Keratinocyte (primary cell): ENCODE data around the gene RIPK1. TPM values are rescaled to one million over a fixed set of nuclear protein-coding genes. Genes with fewer than 3 reads are reported as not detected.
"Not testable (repeated sequence)": the region's sequence is repeated elsewhere in the genome, so short reads cannot be mapped to it uniquely, and the experiment has no call there.

Experiments
- DNase-seq: peaks from one replicate; pipeline ENCODE4 v3.0.0-alpha.2; 2011; ENCODE audit warnings: low read depth, missing footprints, low spot score
- FAIRE-seq: peaks from 2 replicates; lab custom pipeline; 2011; peaks lifted over from hg19 to GRCh38; lab: Jason Lieb, UNC
- H2AFZ ChIP-seq: 2 replicates; pipeline ENCODE4 v1.6.0; 2012; ENCODE audit warnings: low read length, control low read depth, inconsistent platforms; ENCODE audit not compliant: control insufficient read depth
- H3K27ac ChIP-seq: 2 replicates; pipeline ENCODE4 v1.5.1; 2011; ENCODE audit warnings: low read length; ENCODE audit not compliant: control insufficient read depth, insufficient read depth
- H3K27me3 ChIP-seq: 3 replicates; pipeline ENCODE4 v1.6.0; 2011; ENCODE audit warnings: low read length; ENCODE audit not compliant: control insufficient read depth, insufficient read depth; ENCODE audit errors: extremely low read depth
- H3K36me3 ChIP-seq, 2 experiments: 2 replicates in 1 of 2; 3 replicates in 1 of 2; pipeline ENCODE4 v1.5.1; 2011; ENCODE audit warnings: low read length in 2 of 2, mild to moderate bottlenecking in 1 of 2; ENCODE audit not compliant: control insufficient read depth in 2 of 2, insufficient read depth in 2 of 2; ENCODE audit errors: extremely low read depth in 1 of 2
- H3K4me1 ChIP-seq: 3 replicates; pipeline ENCODE4 v1.5.1; 2011; ENCODE audit warnings: low read length; ENCODE audit not compliant: control insufficient read depth, insufficient read depth; ENCODE audit errors: extremely low read depth
- H3K4me2 ChIP-seq: 3 replicates; pipeline ENCODE4 v1.6.0; 2011; ENCODE audit warnings: low read depth, low read length; ENCODE audit not compliant: control insufficient read depth, insufficient read depth; ENCODE audit errors: extremely low read depth
- H3K4me3 ChIP-seq, 3 experiments: fragments of 200-600 bp in 1 of 3; sonication (generic) in 1 of 3; 2 replicates in 2 of 3; 3 replicates in 1 of 3; pipeline ENCODE4 v1.5.1; 2011 to 2016; ENCODE audit warnings: low read length in 3 of 3, mild to moderate bottlenecking in 3 of 3, control low read depth in 2 of 3, inconsistent platforms in 1 of 3, low read depth in 1 of 3, mixed read lengths in 1 of 3, mixed run types in 1 of 3, moderate library complexity in 1 of 3; ENCODE audit not compliant: control insufficient read depth in 2 of 3, insufficient read depth in 2 of 3; ENCODE audit errors: extremely low read depth in 1 of 3
- H3K79me2 ChIP-seq: 2 replicates; pipeline ENCODE4 v1.6.0; 2012; ENCODE audit warnings: low read length; ENCODE audit not compliant: control insufficient read depth, insufficient read depth
- H3K9ac ChIP-seq: 3 replicates; pipeline ENCODE4 v1.6.0; 2011; ENCODE audit warnings: low read length; ENCODE audit not compliant: control insufficient read depth, insufficient read depth; ENCODE audit errors: extremely low read depth
- H3K9me1 ChIP-seq: 3 replicates; pipeline ENCODE4 v1.6.0; 2011; ENCODE audit warnings: low read length; ENCODE audit not compliant: control insufficient read depth, insufficient read depth; ENCODE audit errors: extremely low read depth
- H3K9me3 ChIP-seq: 2 replicates; pipeline ENCODE4 v1.5.1; 2012; ENCODE audit warnings: low read depth, low read length; ENCODE audit not compliant: control insufficient read depth
- H4K20me1 ChIP-seq: 3 replicates; pipeline ENCODE4 v1.6.0; 2011; ENCODE audit warnings: low read length; ENCODE audit not compliant: control insufficient read depth, insufficient read depth; ENCODE audit errors: extremely low read depth
- EZH2 ChIP-seq: IDR thresholded peaks from one replicate; pipeline ENCODE4 v1.6.1; 2012; ENCODE audit warnings: inconsistent platforms, mild to moderate bottlenecking, low read length, moderate library complexity
- dilution Hi-C: fragments of 300-500 bp; cut with MboI; formaldehyde crosslinking; loops from one replicate; pipeline ENCODE4 v1.7.0; 2020; ENCODE audit warnings: low sequenced_read_pairs; ENCODE audit not compliant: extremely low pct_ligation_motif_present
- polyA plus RNA-seq, 5 experiments: library from polyadenylated mRNA; depleted of rRNA in 3 of 5; stranded (reverse) in 3 of 5; stranded (forward) in 1 of 5; unstranded in 1 of 5; fragments of >200 nt; gene quantifications; 1 replicate in 1 of 5; 2 replicates in 3 of 5; 3 replicates in 1 of 5; pipeline versions ENCODE4 v1.2.1 to v1.2.3, GENCODE V29; 2011 to 2012; ENCODE audit warnings: missing spikeins in 2 of 5, low read depth in 1 of 5, low replicate concordance in 1 of 5
- TF ChIP-seq, protein P1 (sequence below), 3 experiments: IDR thresholded peaks in 1 of 3; conservative IDR thresholded peaks in 1 of 3; optimal IDR thresholded peaks in 1 of 3; 2 replicates in 2 of 3; 3 replicates in 1 of 3; pipeline versions ENCODE3 to v1.5.1; 2011; ENCODE audit warnings: low read length in 3 of 3, mild to moderate bottlenecking in 3 of 3, moderate library complexity in 2 of 3, control low read depth in 1 of 3, inconsistent platforms in 1 of 3; ENCODE audit not compliant: insufficient read depth in 2 of 3; ENCODE audit errors: extremely low read depth in 1 of 3

Gene RIPK1
- polyA plus RNA-seq, 1 donor (not counting 4 experiments of a cell fraction or from before 2014, with no cell fraction given), result 13.8 TPM

DNA sequence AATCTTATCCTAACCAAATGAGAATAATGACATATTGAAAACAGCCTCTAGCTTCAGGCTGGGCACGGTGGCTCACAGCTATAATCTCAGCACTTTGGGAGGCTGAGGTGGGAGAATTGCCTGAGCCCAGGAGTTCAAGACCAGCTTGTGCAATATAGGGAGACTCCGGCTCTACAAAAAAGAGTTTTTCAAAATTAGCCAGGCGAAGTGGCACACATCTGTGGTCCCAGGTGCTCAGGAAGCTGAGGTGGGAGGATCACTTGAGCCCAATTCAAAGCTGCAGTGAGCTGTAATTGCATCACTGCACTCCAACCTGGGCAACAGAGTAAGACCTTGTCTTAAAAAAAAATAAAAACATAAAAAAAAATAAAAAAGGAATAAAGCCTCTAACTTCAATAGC lies 84.4 kb downstream of the RIPK1 start:
- H3K9ac ChIP-seq, result no peak overlapping the region
- no peak overlapping the region for H3K4me2 ChIP-seq
- dilution Hi-C loops, result no loop called here
- no peaks in the 10 kb centered on the region for H3K27me3 ChIP-seq
- DNase-seq (no peak), FAIRE-seq (no peak)
- no peaks in the 10 kb centered on the region for H3K79me2 ChIP-seq
- no peak overlapping the region for H3K4me3 ChIP-seq
- no peaks in the 10 kb centered on the region for H3K9me3 ChIP-seq
- TF ChIP-seq, protein P1, sequence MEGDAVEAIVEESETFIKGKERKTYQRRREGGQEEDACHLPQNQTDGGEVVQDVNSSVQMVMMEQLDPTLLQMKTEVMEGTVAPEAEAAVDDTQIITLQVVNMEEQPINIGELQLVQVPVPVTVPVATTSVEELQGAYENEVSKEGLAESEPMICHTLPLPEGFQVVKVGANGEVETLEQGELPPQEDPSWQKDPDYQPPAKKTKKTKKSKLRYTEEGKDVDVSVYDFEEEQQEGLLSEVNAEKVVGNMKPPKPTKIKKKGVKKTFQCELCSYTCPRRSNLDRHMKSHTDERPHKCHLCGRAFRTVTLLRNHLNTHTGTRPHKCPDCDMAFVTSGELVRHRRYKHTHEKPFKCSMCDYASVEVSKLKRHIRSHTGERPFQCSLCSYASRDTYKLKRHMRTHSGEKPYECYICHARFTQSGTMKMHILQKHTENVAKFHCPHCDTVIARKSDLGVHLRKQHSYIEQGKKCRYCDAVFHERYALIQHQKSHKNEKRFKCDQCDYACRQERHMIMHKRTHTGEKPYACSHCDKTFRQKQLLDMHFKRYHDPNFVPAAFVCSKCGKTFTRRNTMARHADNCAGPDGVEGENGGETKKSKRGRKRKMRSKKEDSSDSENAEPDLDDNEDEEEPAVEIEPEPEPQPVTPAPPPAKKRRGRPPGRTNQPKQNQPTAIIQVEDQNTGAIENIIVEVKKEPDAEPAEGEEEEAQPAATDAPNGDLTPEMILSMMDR (optimal IDR thresholded peaks at IDR 0.05 in 1 of 3, IDR thresholded peaks at IDR 0.05 in 1 of 3, conservative IDR thresholded peaks at IDR 0.05 in 1 of 3; ENCODE audit: extremely low read depth in 1 of 3, insufficient read depth in 2 of 3, low read length in 3 of 3), result no peak
- TF ChIP-seq EZH2, result no peak
- H3K27ac ChIP-seq, result no peak overlapping the region
- peaks cover 7 to 15% of the 10 kb centered on the region in 2 experiments for H3K36me3 ChIP-seq
- peaks cover 2% of the 10 kb centered on the region for H4K20me1 ChIP-seq
- H3K4me1 ChIP-seq, result no peaks in the 10 kb centered on the region
- H2AFZ ChIP-seq, result no peak overlapping the region
- H3K9me1 ChIP-seq, result no peaks in the 10 kb centered on the region

DNA sequence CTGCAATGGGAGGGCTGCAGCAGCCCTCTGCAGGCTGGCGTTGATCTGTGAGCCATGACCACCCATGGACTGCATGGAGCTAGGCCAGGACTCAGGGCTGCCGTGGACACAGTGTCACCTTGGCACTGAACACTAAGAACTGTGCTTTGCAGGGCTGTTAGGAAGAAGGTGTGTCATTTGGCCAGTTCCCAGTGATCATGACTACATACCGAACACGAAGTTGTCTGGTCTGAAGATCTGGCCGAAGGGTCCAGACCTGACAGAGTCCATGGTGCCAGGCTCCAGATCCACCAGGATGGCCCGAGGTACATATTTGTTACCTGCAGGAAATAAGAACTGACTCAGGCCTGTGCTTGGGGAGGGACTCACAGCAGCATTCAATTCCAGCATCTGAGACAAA lies 87.1 kb downstream of the RIPK1 start:
- H3K27ac ChIP-seq, dilution Hi-C loops, H3K79me2 ChIP-seq, H3K27me3 ChIP-seq, H3K4me2 ChIP-seq, H2AFZ ChIP-seq, H3K9me3 ChIP-seq, H3K9me1 ChIP-seq, H3K4me3 ChIP-seq, H3K36me3 ChIP-seq, DNase-seq, H4K20me1 ChIP-seq, H3K9ac ChIP-seq: not testable (repeated sequence)
- peak; percentile 13 for FAIRE-seq
- H3K4me1 ChIP-seq, result peaks cover 18% of the 10 kb centered on the region

DNA sequence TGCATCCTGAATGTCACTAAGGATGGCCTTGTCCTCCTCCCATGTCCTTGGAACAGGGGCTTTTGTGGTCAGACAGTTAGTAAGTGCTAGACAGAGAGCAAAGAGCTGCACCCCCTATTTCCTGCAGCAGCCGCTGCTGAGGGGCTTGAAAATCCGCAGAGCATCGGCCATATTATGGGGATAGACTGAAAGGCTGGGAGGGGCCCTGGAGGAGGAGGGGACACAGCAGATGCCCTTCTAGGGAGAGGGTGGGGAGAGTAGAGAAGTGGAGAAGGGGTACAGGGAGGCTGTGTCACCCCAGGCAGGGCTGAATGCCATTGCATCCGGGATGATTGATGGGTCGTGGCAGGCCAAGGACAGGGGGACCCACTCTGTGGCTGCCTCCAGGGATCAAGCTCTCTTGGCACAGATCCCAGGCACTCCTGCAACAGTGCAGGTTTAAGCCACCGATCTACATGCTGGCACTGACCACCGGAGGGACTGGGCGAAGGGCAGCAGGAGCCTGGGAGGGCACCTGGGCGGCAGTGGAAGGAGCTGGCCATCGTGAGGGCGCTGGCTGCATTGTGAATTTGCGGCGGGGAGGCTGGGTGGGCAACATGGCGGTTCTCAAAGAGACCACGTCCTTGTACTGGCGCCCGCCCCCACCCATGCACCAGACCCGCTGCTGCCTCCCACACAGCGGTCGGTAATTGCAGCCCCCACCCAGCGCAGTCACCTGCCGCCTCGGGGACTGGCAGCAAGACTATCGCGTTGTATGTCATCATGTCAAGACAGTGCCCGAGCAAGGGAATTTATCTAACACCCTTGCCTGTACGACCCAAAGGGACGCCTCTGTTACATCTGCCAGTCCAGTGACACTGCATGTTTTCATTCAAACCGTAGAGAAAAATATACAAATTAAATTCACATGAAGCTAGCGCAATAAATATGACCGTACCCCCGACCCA lies 88.2 kb downstream of the RIPK1 start:
- peak overlapping the region; percentile 65 to 90 (median 90) for H3K4me3 ChIP-seq
- H3K79me2 ChIP-seq, DNase-seq, dilution Hi-C loops, H3K9me1 ChIP-seq, H3K36me3 ChIP-seq, H3K9me3 ChIP-seq, H4K20me1 ChIP-seq, H3K27me3 ChIP-seq: not testable (repeated sequence)
- H2AFZ ChIP-seq, result peak overlapping the region; percentile 13
- peaks cover 18% of the 10 kb centered on the region for H3K4me1 ChIP-seq
- H3K9ac ChIP-seq, result peak overlapping the region; percentile 85
- FAIRE-seq, result peak; percentile 49
- peak overlapping the region; percentile 98 for H3K4me2 ChIP-seq
- peak overlapping the region; percentile 43 for H3K27ac ChIP-seq
